DND-41 (cell line): ENCODE data around the gene MEIS3.
A peak's percentile ranks its signal among the peaks of the same experiment; 100 is the strongest.

Experiments
- ATAC-seq: fragments of 200-7000 bp; cut with Tn5 transposase; 3 replicates; pipeline ENCODE4 v1.9.1; 2021; ENCODE audit warnings: low read depth; ENCODE audit not compliant: insufficient read depth
- DNase-seq: peaks from one replicate; pipeline ENCODE4 v3.0.0-alpha.2; 2020
- H2AFZ ChIP-seq: 2 replicates; pipeline ENCODE4 v1.6.0; 2012; ENCODE audit warnings: low read depth, low read length
- H3K27ac ChIP-seq: 2 replicates; pipeline ENCODE4 v1.5.1; 2012; ENCODE audit warnings: low read length, inconsistent platforms
- H3K27me3 ChIP-seq: fragments of 200-600 bp; sonication (generic); 2 replicates; pipeline ENCODE4 v1.6.0; 2012; ENCODE audit warnings: low read length, mild to moderate bottlenecking, inconsistent platforms; ENCODE audit not compliant: insufficient read depth, poor library complexity
- H3K36me3 ChIP-seq: 2 replicates; pipeline ENCODE4 v1.5.1; 2012; ENCODE audit warnings: low read length, inconsistent platforms; ENCODE audit not compliant: insufficient read depth
- H3K4me1 ChIP-seq: 2 replicates; pipeline ENCODE4 v1.5.1; 2012; ENCODE audit warnings: mild to moderate bottlenecking, low read length; ENCODE audit not compliant: insufficient read depth
- H3K4me2 ChIP-seq: 2 replicates; pipeline ENCODE4 v1.6.0; 2012; ENCODE audit warnings: mild to moderate bottlenecking, moderate library complexity, low read length, inconsistent platforms; ENCODE audit not compliant: insufficient read depth
- H3K4me3 ChIP-seq, 2 experiments: fragments of 200-600 bp in 1 of 2; shearing (Covaris generic) in 1 of 2; 2 replicates each; pipeline ENCODE4 v1.5.1; 2012 to 2016; ENCODE audit warnings: inconsistent platforms in 2 of 2, low read length in 2 of 2, mild to moderate bottlenecking in 2 of 2, low read depth in 1 of 2, moderate library complexity in 1 of 2
- H3K79me2 ChIP-seq: 2 replicates; pipeline ENCODE4 v1.6.0; 2012; ENCODE audit warnings: low read length, inconsistent platforms; ENCODE audit not compliant: insufficient read depth
- H3K9ac ChIP-seq: 2 replicates; pipeline ENCODE4 v1.6.0; 2012; ENCODE audit warnings: low read depth, mild to moderate bottlenecking, inconsistent platforms, low read length, moderate library complexity
- H3K9me3 ChIP-seq: 2 replicates; pipeline ENCODE4 v1.5.1; 2012; ENCODE audit warnings: low read length, moderate library complexity, mild to moderate bottlenecking, inconsistent platforms; ENCODE audit not compliant: insufficient read depth, severe bottlenecking
- H4K20me1 ChIP-seq: 2 replicates; pipeline ENCODE4 v1.6.0; 2012; ENCODE audit warnings: low read length; ENCODE audit not compliant: insufficient read depth
- EZH2 ChIP-seq: IDR thresholded peaks from 3 replicates; pipeline ENCODE4 v1.6.1; 2012; ENCODE audit warnings: borderline replicate concordance, low read depth, mild to moderate bottlenecking, moderate library complexity, low read length, inconsistent platforms; ENCODE audit not compliant: severe bottlenecking
- TF ChIP-seq, protein P1 (sequence below): IDR thresholded peaks from 2 replicates; pipeline ENCODE4 v1.5.1; 2012; ENCODE audit warnings: borderline replicate concordance, low read length, moderate library complexity, mild to moderate bottlenecking; ENCODE audit not compliant: poor library complexity, severe bottlenecking; ENCODE audit errors: extremely low read depth

MEIS3 gene

DNA sequence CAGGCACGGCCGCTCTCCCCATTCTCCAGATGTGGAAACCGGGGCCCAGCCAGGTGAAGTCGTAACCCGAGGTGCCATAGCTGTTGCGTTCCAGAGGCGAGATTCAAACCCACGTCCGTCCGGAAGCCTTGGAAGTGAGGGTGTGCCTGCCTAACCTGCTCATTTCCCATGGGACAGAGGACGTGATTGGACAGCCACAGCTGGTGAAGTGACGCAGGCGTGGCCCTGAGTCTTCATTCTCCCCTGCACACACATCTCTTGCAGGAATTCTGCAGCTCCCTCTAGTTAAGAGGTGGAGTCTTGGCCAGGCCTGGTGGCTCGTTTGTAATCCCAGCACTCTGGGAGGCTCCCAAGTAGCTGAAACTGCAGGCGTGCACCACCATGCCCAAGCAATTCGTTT lies 16.8 kb downstream of the MEIS3 start:
- Histone ChIP-seq H3K4me2 (no peak overlapping the region), H2AFZ (no peak overlapping the region), H3K4me3 (no peak overlapping the region), H3K27me3 (no peaks in the 10 kb centered on the region), H3K9me3 (no peaks in the 10 kb centered on the region), H3K36me3 (no peaks in the 10 kb centered on the region), H4K20me1 (no peaks in the 10 kb centered on the region), H3K9ac (no peak overlapping the region), H3K4me1 (no peaks in the 10 kb centered on the region), H3K27ac (no peak overlapping the region), H3K79me2 (no peaks in the 10 kb centered on the region)
- DNase-seq = no peak
- TF ChIP-seq, protein P1, sequence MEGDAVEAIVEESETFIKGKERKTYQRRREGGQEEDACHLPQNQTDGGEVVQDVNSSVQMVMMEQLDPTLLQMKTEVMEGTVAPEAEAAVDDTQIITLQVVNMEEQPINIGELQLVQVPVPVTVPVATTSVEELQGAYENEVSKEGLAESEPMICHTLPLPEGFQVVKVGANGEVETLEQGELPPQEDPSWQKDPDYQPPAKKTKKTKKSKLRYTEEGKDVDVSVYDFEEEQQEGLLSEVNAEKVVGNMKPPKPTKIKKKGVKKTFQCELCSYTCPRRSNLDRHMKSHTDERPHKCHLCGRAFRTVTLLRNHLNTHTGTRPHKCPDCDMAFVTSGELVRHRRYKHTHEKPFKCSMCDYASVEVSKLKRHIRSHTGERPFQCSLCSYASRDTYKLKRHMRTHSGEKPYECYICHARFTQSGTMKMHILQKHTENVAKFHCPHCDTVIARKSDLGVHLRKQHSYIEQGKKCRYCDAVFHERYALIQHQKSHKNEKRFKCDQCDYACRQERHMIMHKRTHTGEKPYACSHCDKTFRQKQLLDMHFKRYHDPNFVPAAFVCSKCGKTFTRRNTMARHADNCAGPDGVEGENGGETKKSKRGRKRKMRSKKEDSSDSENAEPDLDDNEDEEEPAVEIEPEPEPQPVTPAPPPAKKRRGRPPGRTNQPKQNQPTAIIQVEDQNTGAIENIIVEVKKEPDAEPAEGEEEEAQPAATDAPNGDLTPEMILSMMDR = no peak
- no peak for TF ChIP-seq EZH2
- no peak for ATAC-seq

DNA sequence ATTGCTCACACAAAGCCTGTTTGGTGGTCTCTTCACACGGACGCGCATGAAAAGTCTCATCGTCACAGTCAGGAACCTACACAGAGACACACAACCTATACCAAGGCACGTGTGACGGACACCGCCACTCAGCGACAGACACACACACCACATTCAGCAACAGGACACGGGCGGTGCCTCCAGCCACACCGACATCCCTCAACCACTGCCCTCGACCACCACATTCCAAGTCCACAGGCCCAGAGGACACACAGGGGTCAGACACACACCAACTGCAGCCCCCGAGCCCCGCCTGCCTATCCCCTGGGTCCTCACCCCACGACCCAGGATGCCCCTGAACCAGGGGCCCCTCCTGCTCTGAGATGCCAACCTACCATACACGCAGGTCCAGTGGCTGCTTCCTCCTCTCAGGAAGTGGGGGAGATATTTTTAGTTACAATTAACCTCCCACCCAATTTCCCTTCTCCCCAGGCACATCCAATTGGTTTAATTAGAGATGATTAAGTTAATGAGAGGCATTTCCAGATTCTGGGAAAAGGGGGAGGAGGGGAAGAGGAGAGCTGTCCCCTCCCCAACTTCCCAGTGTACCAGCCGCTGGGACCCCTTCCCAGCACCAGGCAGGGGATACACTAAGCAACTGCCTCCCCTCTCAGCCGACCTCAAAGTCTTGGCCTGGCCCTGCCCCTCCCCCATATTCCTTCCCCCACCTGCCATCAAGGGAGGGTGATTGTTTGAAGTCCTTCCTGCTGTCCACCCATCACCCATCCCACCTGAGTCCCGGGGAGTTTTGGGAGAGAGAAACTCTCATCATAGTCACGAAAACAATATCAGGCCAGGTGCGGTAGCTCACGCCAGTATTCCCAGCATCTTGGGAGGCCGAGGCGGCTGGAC lies 20.4 kb downstream of the MEIS3 start:
- peaks cover 3% of the 10 kb centered on the region for H3K27me3 ChIP-seq
- no peak overlapping the region for H3K27ac ChIP-seq
- no peaks in the 10 kb centered on the region for H3K36me3 ChIP-seq
- no peak for TF ChIP-seq EZH2
- DNase-seq (no peak), ATAC-seq (no peak)
- H3K9ac ChIP-seq = no peak overlapping the region
- no peak overlapping the region for H3K4me2 ChIP-seq
- H2AFZ ChIP-seq = no peak overlapping the region
- no peaks in the 10 kb centered on the region for H4K20me1 ChIP-seq
- H3K9me3 ChIP-seq = no peaks in the 10 kb centered on the region
- H3K79me2 ChIP-seq = no peaks in the 10 kb centered on the region
- no peak overlapping the region for H3K4me3 ChIP-seq
- H3K4me1 ChIP-seq = no peaks in the 10 kb centered on the region

DNA sequence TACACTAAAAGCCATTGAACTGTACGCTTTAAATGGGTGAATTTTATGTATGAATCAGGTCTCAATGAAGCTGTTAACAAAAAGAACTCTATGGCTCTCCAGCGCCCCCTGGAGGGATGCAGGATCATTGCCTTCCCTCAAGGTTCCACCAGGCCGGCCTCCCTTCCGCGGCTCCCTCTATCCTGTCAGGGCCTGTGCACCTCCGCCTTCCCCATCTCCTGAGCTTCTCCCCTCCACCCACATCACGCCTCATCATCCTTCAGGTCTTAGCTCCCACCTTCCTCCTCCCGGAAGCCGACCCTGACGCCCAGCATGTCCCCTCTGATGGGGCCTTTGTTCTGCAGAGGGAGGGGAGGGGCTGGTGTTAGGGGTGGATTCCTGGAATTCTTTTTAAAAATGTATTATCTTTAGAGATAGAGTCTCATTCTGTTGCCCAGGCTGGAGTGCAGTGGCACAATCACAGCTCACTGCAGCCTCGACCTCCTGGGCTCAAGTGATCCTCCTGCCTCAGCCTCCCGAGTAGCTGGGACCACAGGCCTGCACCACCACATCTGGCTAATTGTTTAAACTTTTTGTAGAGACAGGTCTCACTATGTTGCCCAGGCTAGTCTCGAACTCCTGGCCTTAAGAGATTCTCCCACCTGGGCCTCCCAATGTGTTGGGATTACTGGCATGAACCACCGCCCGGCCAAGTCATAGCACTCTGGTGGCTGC lies 27.7 kb downstream of the MEIS3 start:
- Histone ChIP-seq H3K9me3 (no peaks in the 10 kb centered on the region), H3K4me2 (no peak overlapping the region), H4K20me1 (no peaks in the 10 kb centered on the region), H3K9ac (no peak overlapping the region), H3K27me3 (peaks cover 3% of the 10 kb centered on the region), H3K4me1 (no peaks in the 10 kb centered on the region), H3K79me2 (no peaks in the 10 kb centered on the region), H3K4me3 (no peak overlapping the region), H2AFZ (no peak overlapping the region), H3K27ac (no peak overlapping the region), H3K36me3 (no peaks in the 10 kb centered on the region)
- DNase-seq (peak; percentile 78), ATAC-seq (peak; percentile 94)
- TF ChIP-seq EZH2 = no peak
- TF ChIP-seq, protein P1 = peak; percentile 95
